Activated T-helper 1 cell treated with Interleukin-2 at 50 U/mL for 16 hours (primary cell): ENCODE data around the gene PGM2.
"Not testable (repeated sequence)": the region's sequence is repeated elsewhere in the genome, so short reads cannot be mapped to it uniquely, and the experiment has no call there.

ENCODE experiments used
- DNase-seq: peaks from one replicate; pipeline ENCODE4 v3.0.0-alpha.2; 2020; ENCODE audit warnings: low read depth

The PGM2 gene

GRCh38 chr4:37818752-37819151 is 7.7 kb upstream of the PGM2 start:
- no peak for DNase-seq

DNA sequence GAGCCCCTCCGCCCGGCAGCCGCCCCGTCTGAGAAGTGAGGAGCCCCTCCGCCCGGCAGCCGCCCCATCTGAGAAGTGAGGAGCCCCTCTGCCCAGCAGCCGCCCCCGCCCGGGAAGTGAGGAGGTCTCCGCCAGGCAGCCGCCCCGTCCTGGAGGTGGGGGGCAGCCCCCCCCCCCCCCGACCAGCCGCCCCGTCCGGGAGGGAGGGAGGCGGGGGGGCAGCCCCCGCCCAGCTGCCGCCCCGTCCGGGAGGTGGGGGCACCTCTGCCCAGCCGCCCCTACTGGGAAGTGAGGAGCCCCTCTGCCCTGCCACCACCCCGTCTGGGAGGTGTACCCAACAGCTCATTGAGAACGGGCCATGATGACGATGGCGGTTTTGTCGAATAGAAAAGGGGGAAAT is 6.0 kb upstream of the PGM2 start:
- DNase-seq = not testable (repeated sequence)

DNA sequence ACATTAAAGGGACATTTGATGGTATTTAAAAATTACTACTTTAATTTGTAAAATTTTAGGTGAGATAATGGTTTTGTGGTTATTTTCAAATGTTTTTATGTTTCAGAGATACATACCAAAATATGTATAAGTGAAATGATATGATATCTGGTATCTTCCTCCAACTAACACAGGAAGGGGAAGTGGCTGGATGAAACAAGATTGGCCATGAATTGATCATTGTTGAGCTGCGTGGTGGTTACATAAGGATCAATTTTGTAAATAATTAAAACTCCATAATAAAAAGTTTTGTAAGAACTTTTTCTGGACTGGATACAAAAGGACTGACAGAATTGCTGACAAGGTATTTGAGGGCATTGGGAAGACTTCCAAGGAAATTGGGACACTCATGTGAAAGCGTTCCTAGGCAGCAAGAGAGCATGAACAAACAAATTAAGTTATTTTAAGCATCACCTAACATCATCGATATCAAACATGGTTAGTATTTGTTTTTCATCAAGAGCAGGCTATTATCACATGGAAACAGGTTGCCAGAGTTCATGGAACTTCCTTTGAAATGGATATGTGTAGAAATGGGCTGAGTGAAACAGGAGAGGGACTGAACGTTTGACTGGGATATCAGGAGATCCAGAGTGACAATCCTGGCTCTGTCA is 4.4 kb upstream of the PGM2 start:
- DNase-seq = no peak

- not testable (repeated sequence) for DNase-seq
Observed at GRCh38 chr4:37825501-37825900, 985 bp upstream of the PGM2 start.

DNA sequence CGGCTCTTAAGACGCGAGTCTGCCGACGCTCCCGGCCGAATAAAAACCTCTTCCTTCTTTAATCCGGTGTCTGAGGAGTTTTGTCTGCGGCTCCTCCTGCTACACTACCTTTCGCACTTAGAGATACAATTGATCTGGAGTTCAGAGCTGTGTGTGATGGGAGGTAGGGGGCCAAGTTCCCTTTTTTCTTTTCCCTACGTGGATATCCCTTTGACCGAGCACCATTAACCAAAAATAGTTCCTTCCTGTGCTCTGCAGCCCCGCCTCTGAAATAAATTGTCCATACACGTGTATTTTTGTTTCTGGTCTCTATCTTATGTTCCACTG is 555 bp upstream of the PGM2 start:
- no peak for DNase-seq

DNA sequence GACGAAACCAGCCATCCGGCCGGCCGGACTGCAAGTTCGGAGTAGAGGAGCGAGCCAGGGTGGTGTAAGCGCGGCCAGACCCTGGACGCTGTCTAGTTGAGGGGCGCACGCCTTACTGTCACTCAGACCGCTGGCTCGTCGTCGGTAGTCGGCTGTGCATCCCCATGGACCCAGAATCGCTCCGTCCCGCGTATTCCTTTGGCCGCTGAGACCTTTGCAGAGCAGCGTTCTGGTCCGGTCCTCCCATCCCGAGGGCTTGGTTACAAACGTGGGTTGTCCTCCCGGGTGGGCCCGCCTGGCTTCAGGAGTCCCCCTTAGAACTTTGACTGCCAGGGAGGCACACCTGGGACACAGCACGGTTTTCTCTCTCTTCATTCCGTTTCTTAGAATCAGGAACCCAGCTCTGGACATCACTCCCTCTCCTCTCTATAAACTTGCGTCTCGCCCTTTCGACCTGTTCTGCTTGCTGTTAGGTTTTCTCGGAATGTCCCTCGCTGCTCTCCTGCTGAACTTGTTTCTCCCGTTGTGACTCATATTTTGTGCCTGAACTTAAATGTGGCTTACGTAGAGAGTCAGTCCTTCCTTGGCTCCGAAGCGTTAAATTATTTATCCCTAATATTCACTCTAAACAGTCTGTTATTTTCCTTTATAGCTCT is 672 bp downstream of the PGM2 start:
- no peak for DNase-seq

GRCh38 chr4:37827802-37828321 is 1.4 kb downstream of the PGM2 start:
- DNase-seq = no peak

GRCh38 chr4:37828843-37829242 is 2.4 kb downstream of the PGM2 start:
- no peak for DNase-seq

DNA sequence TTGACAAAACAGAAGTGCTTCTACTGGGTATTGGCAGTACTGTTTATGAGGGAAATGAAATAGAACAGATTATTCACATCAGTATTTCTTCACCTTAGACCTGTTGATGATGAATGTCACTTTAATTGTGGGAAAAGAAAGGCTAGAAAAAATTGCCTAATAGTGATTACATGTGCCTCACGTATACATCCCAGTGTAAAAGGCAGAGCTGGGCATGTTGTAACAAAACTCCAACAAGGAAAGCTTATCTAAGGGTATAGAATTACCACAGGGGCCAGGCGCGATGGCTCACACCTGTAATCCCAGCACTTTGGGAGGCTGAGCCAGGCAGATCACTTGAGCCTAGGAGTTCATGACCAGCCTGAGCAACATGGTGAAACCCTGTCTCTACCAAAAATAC is 4.2 kb downstream of the PGM2 start:
- no peak for DNase-seq

- DNase-seq = no peak
Observed at GRCh38 chr4:37835031-37835430, 8.5 kb downstream of the PGM2 start.

DNA sequence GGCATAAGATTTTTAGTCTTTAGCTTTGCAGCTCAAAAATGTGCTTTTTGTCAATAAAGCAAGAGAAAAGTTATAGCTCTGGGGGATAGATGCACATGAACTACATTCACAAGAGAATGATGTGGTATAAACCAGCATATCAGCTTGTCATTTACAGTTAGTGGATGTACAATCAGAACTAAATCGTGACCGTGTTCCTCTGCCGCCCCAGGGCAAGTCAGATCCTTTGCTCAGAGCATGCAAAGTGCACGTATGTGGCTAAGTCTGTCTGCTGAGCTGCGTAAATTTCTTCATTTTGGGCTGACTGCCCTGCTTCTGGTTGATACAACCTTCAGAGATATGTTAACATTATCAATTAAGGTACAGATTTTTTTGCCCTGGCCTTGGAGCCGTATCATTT is 9.3 kb downstream of the PGM2 start:
- DNase-seq = no peak

GRCh38 chr4:37836274-37836673 is 9.8 kb downstream of the PGM2 start:
- no peak for DNase-seq

- no peak for DNase-seq
Observed at GRCh38 chr4:37836838-37837440, 10.5 kb downstream of the PGM2 start.

DNA sequence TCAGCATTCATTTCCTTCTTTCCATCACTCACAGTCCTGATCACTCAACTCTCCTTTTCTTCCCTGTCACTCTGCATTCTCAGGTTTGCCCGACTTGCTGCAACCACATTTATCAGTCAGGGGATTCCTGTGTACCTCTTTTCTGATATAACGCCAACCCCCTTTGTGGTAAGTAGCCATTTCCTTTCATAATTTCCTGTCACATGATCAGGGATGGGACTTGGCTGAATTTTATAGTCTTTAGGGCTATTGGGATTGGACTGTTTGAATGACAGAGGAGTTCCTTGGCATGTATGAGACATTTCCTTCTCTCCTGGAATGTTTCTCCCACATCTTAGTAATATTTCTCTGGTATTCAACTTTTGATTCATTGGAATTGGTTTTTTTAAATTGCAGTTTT is 11.0 kb downstream of the PGM2 start:
- no peak for DNase-seq

- no peak for DNase-seq
Observed at GRCh38 chr4:37839426-37839825, 12.9 kb downstream of the PGM2 start.

DNA sequence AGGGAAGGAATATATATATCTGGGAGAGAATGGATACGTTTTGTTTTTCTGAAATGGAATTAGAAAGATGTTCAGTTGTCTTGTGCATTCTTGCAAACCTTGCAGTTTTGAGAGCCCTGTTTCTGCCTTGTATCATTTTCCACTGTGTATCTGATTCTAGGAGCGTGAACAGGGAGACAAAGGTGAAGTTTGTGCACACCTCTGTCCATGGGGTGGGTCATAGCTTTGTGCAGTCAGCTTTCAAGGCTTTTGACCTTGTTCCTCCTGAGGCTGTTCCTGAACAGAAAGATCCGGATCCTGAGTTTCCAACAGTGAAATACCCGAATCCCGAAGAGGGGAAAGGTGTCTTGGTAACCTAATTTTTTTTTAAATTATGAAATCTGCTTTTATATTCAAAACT is 17.7 kb downstream of the PGM2 start:
- DNase-seq = no peak

- DNase-seq = no peak
Observed at GRCh38 chr4:37845201-37845600, 18.7 kb downstream of the PGM2 start.

GRCh38 chr4:37847311-37847884 is 20.9 kb downstream of the PGM2 start:
- no peak for DNase-seq

DNA sequence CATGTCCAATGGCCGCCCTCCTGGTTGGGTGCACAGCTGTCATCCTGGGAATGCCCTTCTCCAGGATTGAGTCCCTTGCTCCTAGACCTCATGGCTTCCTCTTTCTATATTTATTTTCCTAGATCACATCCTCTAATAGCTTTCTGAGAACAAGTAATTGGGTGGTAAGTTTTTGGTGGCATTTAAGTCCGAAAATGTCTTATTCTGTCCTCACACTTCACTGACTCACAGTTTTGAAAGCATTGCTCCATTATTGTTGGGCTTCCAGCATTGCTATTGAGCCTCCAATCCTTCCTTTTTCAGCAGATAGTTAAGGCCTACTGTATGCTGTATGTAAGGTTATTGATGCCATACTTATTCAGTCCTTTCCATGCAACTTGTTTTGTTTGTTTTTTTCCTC is 25.9 kb downstream of the PGM2 start:
- DNase-seq = no peak

DNA sequence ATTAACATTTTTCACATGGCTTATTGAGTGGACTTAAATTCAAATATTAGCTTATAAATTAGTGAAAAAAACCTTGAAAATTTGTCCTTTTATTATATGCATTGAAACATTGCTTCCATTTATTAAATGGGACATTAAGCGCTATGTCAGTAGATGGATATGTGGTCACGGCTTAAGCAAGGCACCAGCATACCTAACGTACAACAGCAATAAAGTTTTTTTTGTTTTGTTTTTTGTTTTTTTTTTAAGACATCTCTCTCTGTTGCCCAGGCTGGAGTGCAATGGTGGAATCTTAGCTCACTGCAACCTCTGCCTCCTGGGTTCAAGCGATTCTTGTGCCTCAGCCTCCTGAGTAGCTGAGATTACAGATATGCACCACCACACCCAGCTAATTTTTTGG is 31.6 kb downstream of the PGM2 start:
- no peak for DNase-seq

GRCh38 chr4:37858872-37859271 is 32.4 kb downstream of the PGM2 start:
- DNase-seq = no peak

- DNase-seq = no peak
Observed at GRCh38 chr4:37860266-37860665, 33.8 kb downstream of the PGM2 start.

GRCh38 chr4:37862961-37863360 is 36.5 kb downstream of the PGM2 start:
- DNase-seq = no peak
